HG03045 (cell line): Measurements from ENCODE around the gene ANXA6.

Source experiments
- ATAC-seq: cut with Tn5 transposase; IDR thresholded peaks from one replicate; pipeline ENCODE4 v1.9.1; 2021; ENCODE audit warnings: mild to moderate bottlenecking, moderate library complexity; ENCODE audit not compliant: unreplicated experiment

Gene ANXA6

GRCh38 chr5:151130922-151131891 lies 26.4 kb downstream of the ANXA6 start:
- ATAC-seq, result no peak

DNA sequence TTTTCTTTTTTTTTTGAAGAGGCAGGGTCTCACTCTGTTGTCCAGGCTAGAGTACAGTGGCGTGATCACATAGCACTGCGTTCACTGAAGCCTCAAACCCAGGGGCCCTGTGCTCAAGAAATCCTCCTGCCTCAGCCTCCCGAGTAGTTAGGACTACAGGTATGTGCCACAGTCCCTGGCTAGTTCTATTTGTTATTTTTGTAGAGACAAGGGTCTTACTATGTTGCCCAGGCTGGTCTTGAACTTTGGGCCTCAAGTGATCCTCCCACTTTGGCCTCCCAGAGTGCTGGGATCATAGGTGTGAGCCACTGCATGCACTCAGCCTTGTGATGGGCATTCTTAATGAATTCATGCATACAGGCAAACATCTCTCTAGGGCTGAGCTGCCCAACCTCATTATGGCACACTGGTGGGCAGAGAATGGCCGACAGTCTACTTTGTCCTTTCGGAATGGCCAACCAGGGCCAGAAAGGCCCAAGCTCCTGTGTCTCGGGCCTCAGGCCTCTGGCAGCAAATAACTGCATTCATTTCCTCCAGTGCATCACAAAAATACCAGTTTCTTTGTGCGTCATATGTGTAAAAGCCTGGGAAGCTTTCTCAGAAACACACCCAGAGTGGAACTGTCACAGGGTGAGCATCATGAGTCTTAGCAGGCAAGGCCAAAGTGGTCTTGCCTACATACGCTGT lies 27.2 kb downstream of the ANXA6 start:
- ATAC-seq, result no peak

- no peak for ATAC-seq
These were observed 28.8 kb downstream of the ANXA6 start for GRCh38 chr5:151128817-151129216.

DNA sequence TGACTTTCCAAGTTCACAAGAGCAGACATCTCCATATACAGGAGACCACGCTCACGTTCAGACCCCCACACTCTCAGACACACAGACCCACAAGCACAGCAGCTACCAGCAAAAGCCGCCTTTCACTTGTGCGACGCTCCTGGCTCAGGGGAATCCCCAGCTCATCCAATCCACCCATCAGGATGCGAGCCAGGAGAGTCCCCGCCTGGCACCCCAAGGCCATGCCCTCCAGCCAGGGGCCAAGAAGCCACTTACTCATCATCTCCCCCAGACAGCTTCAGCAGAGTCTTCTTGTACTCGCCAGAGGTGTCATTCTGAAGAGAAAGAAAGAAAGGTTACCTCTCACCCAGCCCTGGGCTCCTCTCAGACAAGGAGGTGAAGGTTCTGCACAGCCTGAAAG lies 29.7 kb downstream of the ANXA6 start:
- ATAC-seq, result no peak

- ATAC-seq, result peak; percentile 25
These were observed 31.4 kb downstream of the ANXA6 start for GRCh38 chr5:151126199-151126645.

DNA sequence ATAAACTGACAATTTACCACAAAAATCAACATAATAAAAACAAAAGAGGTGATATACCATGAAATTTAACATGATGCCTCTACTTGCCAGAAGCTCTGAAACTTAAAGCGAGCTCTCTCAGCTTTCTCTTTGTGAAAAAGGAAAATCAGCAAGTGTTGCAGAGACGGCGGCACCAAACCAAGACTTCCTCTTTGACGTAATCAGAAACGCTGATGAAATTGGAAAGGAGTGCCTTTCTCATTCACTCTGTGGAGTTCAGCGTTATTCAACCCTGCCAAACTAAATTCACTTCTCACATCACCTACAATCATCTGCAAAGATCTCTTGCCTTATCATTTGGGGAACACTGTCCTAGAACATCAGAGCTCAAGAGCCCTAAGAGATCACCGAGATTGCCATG lies 32.2 kb downstream of the ANXA6 start:
- no peak for ATAC-seq

DNA sequence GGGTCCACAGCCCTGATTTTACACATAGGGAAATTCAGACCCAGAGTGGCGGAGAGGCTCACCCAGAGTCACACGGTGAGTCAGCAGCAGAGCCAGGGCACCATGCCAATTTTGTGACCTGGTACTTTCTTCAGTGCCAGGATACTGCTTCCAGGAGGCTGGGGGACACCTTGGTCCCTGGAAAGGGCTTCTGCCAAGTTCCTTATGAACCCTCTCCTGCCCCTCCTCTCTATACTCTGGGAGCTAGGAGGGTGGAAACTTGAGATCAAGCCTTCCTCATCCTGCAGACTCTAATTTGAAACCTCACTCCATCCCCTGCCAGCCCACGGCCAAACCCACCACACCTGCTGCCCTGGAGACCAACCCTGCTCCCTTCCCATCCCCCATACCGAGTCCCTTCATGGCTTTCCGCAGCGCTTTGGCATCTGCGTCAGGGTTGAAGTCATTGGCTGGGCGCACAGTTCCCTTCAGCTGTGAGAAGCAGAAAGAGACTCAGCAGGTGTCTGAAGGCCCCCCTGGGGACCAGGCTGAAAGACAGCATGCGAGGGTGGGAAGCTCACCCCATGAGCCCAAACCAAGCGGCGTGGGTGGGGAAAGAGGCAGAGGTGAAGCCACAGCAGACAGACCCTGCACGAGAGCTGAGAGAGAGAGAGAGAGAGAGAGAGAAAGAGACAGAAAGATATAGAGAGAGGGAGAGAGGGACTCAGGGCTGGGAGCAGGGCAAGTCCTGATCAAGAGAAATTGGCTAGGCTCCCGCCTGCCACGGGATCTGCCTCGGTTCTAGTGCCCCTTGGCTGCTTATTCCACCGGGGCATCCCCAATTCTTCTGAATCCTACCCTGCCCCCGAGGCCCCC lies 33.5 kb downstream of the ANXA6 start:
- peak; percentile 78 for ATAC-seq

DNA sequence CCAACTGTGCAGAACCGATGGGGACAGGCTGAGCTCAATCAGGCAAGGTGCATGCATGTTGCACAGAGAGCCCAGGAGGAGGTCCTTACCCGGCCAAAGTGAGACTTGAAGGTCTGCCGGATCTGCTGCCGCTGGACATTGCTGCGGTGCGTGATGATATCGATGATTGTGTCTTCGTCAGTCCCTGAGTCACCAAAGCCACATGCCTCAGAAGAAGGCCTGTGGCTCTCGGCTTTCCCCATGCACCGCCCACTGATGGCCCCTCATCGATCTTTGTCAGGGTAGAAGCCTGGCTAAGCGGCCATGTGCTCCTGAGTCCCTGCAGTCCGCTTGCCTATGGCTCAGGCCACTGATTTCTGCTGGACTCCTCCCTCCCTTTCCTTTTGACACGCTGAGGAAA lies 34.8 kb downstream of the ANXA6 start:
- ATAC-seq, result no peak

DNA sequence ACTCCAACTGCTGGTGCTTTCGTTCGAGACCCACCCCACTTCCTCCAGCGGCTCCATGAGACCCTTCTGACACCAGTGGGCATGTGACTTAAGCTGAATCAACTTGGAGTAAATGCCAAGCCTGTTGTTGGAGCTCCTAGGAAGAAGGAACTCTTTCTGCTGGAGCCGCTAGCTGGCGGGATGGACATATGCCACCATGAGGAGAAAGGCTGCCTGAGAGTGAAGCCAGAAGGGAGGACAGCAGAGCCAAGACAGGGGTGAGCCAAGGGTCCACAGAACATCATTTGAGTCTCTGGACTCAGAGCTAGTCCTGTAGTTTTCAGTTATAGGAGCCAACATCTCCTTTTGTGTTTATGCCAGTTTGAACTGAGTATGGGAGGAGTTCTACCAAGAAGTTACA lies 35.9 kb downstream of the ANXA6 start:
- no peak for ATAC-seq

DNA sequence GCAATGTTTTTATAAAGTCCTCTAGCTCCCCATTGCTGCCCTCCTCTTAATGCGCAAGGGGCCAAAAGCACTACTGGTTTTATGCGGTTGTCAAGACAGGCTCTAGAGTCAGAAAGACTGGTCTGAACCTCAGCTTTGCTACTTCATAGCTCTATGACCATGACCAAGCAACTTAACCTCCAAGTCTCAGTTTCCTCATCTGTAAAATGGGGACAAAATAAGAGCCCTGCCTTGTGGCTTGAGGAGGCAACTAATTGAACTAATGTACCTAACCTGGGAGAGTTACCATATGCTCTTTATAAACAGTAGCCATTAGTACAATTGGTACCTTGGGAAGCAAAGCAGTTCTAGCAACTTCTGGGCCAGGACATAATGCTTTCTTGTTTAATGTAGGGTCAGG lies 36.5 kb downstream of the ANXA6 start:
- ATAC-seq, result no peak

GRCh38 chr5:151118913-151119575 lies 38.5 kb downstream of the ANXA6 start:
- ATAC-seq, result no peak

DNA sequence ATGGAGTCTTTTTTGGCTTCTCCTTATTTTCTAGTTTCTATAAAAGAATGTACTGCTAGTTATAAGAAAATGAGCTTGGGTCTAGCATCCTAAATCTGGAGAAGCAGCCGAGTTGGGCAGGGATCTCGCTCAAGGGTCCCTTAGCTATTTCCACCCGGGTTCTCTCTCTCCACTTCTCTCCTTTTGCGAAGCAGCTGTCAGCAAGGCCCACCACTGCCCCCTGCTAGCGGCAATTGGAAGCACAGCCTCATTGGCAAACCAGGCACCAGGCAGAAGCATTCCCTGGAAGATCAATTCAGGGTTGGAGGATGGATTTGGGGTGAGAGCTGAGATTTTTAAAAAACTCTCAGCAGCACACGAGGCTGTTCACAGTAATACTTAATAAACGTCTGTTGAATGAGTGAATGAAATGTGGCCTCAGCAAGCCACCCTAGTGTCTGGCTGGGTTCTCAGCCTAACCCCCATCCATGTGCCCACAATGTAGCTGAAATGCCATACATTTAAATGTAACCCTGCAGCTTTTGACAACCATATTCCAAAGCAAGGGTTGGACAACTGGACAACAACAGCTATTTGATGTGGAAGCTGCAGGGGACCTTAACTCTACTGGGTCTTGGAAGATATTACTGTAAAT lies 42.2 kb downstream of the ANXA6 start:
- ATAC-seq, result no peak

- no peak for ATAC-seq
These were observed 43.9 kb downstream of the ANXA6 start for GRCh38 chr5:151113651-151114050.

DNA sequence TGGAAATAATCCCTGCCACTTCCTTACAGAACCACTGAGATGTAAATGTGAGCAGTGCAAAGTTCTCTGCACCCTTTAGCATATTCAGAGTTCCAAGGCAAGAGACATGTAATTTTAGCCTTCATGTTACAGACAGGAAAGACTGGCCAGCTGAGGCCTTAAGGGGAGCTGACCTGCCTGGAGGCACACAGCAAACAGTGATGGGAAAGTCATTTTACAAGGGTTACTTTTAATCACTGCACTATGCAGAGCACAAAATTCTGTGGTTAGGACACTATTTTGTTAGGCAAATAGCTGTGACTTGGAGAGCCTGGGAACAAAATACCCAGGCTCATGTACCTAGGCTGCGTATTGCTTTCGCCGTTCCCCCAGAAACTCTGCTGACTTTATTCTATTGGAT lies 46.6 kb downstream of the ANXA6 start:
- no peak for ATAC-seq

- peak; percentile 47 for ATAC-seq
These were observed 47.4 kb downstream of the ANXA6 start for GRCh38 chr5:151110122-151110681.

GRCh38 chr5:151108566-151108965 lies 49.0 kb downstream of the ANXA6 start:
- no peak for ATAC-seq

- ATAC-seq, result no peak
These were observed 49.6 kb downstream of the ANXA6 start for GRCh38 chr5:151107738-151108520.

DNA sequence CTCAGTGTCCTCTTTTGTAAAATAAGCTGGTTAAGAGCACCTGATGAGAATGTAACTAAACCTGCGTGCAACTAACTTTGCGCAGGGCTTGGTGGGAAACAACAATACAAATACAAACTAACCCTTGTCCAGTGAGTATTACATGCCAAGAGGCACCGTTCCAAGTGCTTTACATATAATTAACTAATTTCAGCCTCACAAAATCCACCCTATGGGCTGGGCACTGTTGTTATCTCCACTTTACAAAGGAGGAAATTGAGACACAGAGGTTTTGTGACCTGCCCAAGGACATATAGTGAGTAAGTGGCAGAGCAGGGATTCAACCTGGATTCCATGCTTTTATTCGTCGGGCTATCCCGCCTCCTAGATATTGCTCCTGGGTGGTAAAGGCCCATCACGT lies 50.5 kb downstream of the ANXA6 start:
- ATAC-seq, result no peak

DNA sequence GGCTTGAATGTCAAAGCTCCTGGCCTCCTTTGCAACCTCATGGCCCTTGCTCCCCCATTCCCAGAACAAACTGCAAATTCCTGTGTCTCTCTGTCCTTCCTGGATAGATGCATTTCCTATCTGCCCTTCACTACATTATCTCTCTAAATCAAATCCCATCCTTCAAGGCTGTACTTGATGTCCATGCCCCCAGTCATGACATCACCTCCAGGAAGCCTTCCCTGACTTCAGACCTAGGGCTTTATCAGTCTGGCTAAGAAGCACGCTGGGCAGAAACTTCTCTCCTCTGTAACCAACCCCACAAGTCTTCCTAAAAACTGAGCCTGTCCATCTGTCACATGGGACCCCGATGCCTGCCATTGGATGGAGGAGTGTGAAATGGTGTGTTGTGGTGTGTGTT lies 51.1 kb downstream of the ANXA6 start:
- no peak for ATAC-seq
